GM21619 (cell line): ENCODE results near the gene SAP30BP.

Experiments used
- ATAC-seq: cut with Tn5 transposase; IDR thresholded peaks from one replicate; pipeline ENCODE4 v1.9.1; 2021; ENCODE audit not compliant: unreplicated experiment

Gene SAP30BP

GRCh38 chr17:75684249-75684648 lies 17.1 kb downstream of the SAP30BP start:
- no peak for ATAC-seq

- no peak for ATAC-seq
These were observed 17.8 kb downstream of the SAP30BP start for GRCh38 chr17:75684924-75685323.

GRCh38 chr17:75685499-75685898 lies 18.4 kb downstream of the SAP30BP start:
- ATAC-seq, result no peak

- no peak for ATAC-seq
These were observed 21.2 kb downstream of the SAP30BP start for GRCh38 chr17:75688209-75688825.

- no peak for ATAC-seq
These were observed 22.3 kb downstream of the SAP30BP start for GRCh38 chr17:75689441-75689873.

- ATAC-seq, result no peak
These were observed 24.2 kb downstream of the SAP30BP start for GRCh38 chr17:75691371-75691791.

- ATAC-seq, result no peak
These were observed 24.9 kb downstream of the SAP30BP start for GRCh38 chr17:75691801-75692626.

GRCh38 chr17:75692976-75693375 lies 25.8 kb downstream of the SAP30BP start:
- ATAC-seq, result no peak

GRCh38 chr17:75693500-75694481 lies 26.7 kb downstream of the SAP30BP start:
- no peak for ATAC-seq

GRCh38 chr17:75694536-75694935 lies 27.4 kb downstream of the SAP30BP start:
- ATAC-seq, result no peak

- no peak for ATAC-seq
These were observed 28.1 kb downstream of the SAP30BP start for GRCh38 chr17:75695141-75695829.

GRCh38 chr17:75695830-75696271 lies 28.7 kb downstream of the SAP30BP start:
- no peak for ATAC-seq

GRCh38 chr17:75697651-75698291 lies 30.6 kb downstream of the SAP30BP start:
- ATAC-seq, result no peak

- ATAC-seq, result no peak
These were observed 31.5 kb downstream of the SAP30BP start for GRCh38 chr17:75698659-75699058.

- no peak for ATAC-seq
These were observed 34.1 kb downstream of the SAP30BP start for GRCh38 chr17:75701288-75701687.

- no peak for ATAC-seq
These were observed 36.1 kb downstream of the SAP30BP start for GRCh38 chr17:75703191-75703590.

- no peak for ATAC-seq
These were observed 36.5 kb downstream of the SAP30BP start for GRCh38 chr17:75703591-75703990.

- ATAC-seq, result no peak
These were observed 38.1 kb downstream of the SAP30BP start for GRCh38 chr17:75704963-75705875.
